Measurements from ENCODE around the gene E2F2.
"Not testable (repeated sequence)": the region's sequence is repeated elsewhere in the genome, so short reads cannot be mapped to it uniquely, and the experiment has no call there.

Gene E2F2

DNA sequence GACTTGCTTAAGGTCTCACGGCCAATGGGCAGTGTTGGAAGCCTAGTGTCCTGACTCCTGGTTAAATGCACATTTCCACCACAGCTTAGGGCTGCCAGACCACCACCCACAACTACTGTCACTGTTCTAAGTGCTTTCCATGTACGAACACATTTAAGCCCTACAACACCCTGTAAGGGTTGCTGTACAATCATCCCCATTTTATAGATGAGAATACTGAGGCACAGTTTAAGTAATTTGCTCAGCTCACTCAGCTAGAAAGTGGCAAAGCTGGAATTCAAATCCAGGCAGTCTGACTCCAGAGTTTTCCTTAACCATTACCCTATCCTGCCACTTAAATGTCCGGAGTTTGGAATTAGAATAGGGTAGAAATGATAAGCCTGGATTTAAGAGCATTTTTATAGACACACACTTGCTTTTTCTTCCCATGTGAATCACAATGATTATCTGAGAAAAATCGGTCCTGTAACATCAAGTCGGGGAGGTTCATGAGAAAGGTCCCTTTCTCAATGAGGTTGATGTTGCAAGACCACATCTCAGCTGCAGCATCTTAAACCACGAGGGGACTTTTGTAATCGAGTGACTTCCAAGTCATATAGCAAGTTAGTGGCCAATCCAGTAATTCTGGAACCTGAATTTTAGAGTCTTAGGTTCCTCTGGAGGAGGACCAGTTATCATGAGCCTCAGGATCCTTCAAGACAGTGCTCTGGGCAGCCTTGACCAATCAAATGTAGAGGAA lies 8.6 kb downstream of the E2F2 start:
- no peak for DNase-seq

DNA sequence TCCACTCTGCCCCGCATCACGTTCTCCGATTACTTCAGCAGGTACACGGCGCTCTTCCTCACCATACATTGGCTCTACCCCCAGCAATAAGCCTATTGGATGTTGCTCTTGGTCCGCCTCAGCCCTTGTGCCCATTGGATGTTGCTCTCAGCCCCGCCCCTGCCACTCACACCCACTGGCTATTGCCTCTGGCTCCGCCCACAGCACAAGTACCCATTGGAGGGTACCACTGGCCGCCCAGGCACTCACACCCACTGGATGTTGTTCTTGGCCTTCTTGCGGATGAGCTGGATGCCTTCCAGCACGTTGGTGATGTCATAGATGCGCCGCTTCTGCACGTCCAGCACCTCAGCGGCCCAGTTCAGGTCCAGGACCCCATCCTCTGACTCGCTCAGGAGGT lies 9.4 kb downstream of the E2F2 start:
- no peak for DNase-seq

DNA sequence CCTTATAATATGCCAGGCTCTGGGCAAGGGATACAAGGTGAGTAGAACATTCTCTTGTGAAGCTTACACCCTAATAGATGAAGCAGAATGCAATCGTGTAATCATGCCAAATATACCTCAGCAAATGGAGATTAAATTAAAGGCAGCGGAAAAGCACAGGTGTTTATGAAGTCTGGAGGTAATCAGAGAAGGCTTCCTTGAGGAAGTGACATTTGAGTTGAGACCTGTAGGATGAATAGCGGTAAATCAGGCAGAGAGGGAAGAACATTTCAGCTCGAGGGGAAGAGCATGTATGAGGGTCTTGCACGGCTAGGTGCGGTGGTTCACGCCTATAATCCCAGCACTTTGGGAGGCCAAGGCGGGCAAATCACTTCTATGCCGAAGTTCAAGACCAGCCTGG lies 13.5 kb downstream of the E2F2 start:
- DNase-seq: no peak

GRCh38 chr1:23515905-23516304 lies 15.1 kb downstream of the E2F2 start:
- DNase-seq: no peak

DNA sequence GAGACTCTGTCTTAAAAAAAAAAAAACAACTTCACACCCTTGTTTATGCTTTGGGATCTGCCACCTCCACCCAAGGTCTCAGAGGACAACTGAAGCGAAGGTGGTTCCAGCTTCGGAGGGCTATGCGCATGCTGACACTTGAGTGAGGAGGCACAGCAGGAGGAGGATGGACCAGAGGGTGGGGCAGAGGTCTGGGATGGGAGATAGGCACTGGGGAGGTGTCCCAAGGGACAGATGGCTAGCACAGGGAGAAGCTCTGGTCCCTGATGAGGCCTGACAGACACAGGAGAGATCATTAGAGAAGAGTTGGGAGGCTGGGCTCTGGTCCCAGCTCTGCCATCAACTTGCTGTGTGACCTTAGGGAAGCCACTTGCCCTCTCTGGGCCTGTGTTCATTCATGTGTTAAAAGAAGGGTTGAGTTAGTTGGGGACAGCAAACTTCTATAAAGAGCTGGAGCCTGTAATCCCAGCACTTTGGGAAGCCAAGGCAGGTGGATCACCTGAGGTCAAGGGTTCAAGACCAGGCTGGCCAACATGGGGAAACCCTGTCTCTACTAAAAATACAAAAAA lies 16.8 kb downstream of the E2F2 start:
- no peak for DNase-seq

GRCh38 chr1:23509896-23510295 lies 21.1 kb downstream of the E2F2 start:
- no peak for DNase-seq

GRCh38 chr1:23506376-23507107 lies 24.5 kb downstream of the E2F2 start:
- no peak for DNase-seq

- no peak for DNase-seq
Measured at GRCh38 chr1:23505851-23506250, 25.2 kb downstream of the E2F2 start.

DNA sequence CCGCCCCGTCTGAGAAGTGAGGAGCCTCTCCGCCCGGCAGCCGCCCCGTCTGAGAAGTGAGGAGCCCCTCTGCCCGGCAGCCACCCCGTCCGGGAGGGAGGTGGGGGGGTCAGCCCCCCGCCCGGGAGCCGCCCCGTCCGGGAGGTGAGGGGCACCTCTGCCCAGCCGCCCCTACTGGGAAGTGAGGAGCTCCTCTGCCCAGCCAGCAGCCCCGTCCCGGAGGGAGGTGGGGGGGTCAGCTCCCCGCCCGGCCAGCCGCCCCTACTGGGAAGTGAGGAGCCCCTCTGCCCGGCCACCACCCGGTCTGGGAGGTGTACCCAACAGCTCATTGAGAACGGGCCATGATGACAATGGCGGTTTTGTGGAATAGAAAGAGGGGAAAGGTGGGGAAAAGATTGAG lies 26.9 kb downstream of the E2F2 start:
- DNase-seq: not testable (repeated sequence)

- DNase-seq: no peak
Measured at GRCh38 chr1:23502951-23503350, 28.1 kb downstream of the E2F2 start.

DNA sequence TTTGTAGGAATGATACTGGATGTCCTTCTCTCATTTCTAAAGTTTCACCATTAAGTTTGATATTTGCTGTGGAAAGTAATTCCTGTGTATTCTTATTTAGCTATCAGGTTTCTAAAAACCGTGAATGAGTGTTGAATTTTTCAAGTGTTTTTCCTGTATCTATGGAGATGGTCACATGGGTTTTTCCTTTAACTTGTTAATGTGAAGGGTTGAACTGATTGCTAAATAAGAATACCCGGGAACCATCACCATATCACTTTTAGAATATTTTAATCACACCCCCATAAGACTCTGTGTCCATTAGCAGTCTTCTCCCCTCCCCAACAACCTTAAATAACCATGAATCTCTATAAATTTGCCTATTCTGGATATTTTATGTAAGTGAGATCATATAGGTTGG lies 30.6 kb downstream of the E2F2 start:
- no peak for DNase-seq

DNA sequence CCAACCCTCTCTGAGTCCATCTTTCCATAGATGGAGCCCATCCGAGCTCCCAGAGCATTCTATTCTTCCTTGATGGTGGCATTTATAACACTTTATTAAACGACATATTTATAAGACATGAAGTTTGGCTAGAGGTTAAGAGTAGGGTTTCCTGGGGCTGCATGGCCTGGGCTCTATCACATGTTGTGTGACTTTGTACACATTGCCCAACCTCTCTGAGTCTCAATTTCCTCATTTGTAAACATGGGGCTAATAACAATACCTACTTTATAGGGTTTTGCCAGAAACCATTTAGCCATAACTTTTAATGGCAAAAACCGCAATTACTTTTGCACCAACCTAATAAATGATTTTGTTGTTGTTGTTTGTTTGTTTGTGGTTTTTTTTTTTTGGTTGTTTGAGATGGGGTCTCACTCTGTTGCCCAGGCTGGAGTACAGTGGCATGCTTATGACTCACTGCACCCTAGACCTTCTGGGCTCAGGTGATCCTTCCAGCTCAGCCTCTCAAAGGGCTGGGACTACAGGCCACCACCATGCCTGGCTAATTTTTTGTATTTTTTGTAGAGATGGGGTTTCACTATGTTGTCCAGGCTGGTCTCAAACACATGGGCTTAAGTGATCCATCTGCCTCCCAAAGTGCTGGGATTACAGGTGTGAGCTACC lies 33.1 kb downstream of the E2F2 start:
- no peak for DNase-seq

DNA sequence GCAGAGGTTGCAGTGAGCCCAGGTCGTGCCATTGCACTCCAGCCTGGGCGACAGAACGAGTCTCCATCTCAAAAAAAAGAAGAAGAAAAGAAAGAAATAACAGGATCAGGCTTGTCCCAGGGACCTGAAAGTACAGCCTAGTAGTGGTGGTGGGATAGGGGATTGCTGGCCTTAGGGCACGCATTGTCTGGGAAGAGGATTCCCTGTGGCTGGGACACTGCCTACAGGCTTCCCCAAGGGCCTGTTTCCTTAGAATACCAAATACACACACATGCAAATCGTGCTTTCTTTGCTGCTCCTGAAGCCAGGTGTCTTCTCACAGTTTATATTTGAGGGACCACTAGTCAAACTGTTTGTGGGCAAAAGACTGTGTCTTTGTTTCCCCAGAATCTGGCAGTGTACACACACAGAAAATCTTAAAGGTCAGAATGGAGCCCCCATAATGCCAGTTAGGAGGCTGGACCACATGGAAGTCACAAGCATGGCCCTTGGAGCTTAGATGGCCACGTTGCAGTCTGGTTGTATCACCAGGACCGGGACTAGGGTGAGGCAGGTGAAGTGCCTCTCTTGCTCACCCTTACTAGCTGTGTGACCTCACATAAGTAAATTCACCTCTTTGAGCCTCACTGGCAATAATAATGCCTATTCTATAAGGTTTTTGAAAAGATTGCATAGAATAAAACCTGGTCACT lies 34.4 kb downstream of the E2F2 start:
- no peak for DNase-seq

DNA sequence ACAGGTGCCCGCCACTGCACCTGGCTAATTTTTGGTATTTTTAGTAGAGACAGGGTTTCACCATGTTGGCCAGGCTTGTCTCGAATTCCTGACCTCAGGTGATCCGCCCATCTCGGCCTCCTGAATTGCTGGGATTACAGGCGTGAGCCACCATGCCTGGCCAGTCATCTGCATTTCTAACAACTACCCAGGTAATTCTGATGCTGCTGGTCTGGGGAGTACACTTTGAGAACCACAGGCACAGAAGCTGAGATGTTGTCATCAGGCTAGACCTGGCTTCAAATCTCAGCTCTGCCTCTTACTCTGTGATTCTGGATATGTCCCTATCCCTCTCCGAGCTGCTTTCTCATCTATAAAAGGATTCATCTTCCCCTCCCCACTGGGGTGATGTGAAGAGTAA lies 36.2 kb downstream of the E2F2 start:
- not testable (repeated sequence) for DNase-seq

GRCh38 chr1:23492776-23493175 lies 38.3 kb downstream of the E2F2 start:
- DNase-seq: not testable (repeated sequence)

GRCh38 chr1:23492132-23492720 lies 38.8 kb downstream of the E2F2 start:
- no peak for DNase-seq

GRCh38 chr1:23489842-23490241 lies 41.2 kb downstream of the E2F2 start:
- no peak for DNase-seq

- DNase-seq: no peak
Measured at GRCh38 chr1:23485002-23485332, 46.1 kb downstream of the E2F2 start.

- DNase-seq: peak; percentile 94
Measured at GRCh38 chr1:23484253-23485001, 46.6 kb downstream of the E2F2 start.

DNA sequence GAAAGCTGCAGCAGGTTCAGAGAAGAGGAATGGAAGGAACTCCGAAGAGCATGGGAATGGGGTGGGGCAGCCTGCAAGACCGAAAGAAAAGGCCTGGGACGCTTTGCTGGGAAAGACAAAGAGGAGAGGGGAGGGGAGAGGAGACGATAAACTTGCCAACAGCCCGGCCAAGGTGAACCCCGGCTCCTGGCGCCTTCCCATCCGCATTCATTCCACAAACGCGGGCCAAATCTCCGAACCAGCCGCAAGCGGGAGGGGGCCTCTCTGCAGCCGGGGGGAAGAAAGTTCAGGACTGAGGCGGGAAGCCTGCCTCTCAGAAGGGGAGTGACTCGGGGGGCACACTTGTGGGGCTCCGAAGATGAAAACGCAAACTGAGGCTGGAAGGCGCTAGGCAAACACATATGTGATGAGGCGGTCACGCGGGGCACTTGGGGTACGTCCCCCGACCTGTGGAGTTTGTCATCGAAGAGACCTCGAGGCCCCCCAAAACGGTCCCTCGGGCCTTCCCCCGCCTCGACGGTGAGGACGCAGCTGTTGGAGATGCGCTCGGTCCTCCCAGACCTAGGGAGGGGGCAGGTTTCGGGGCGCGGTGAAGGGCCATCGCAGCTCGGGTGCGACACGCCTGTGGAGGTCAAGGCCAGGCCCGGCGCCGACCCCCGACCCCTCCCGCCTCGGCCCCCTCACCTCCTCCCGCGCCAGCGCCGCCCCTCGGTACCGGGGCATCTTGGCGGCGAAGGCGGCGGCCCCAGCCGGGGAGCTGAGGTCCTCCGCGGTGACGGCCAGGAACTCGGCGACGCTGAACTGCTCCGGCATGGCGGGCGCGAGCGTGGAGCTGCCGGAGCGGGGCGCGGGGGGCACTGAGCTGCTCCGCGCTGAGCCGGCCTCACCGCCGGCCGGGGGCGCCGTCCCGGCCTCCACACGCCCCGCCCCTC lies 47.4 kb downstream of the E2F2 start, which contains the start of gene ASAP3:
TSS of gene ASAP3 (minus strand) at position 859 of the 932 bp plus-strand sequence. CDS start at position 813, 46 bp downstream.
- peak; percentile 9 for DNase-seq

GRCh38 chr1:23481904-23482303 lies 49.1 kb downstream of the E2F2 start:
- DNase-seq: no peak
